ENCODE measurements around the gene EFCAB14. TPM values are rescaled to one million over a fixed set of nuclear protein-coding genes. Genes with fewer than 3 reads are reported as not detected.
A peak's percentile ranks its signal among the peaks of the same experiment; 100 is the strongest.
"Not testable (repeated sequence)": the region's sequence is repeated elsewhere in the genome, so short reads cannot be mapped to it uniquely, and the experiment has no call there.

EFCAB14 gene
- total and polyA plus RNA-seq, 11 donors = 10.7 to 91.9 (median 62.3) TPM

DNA sequence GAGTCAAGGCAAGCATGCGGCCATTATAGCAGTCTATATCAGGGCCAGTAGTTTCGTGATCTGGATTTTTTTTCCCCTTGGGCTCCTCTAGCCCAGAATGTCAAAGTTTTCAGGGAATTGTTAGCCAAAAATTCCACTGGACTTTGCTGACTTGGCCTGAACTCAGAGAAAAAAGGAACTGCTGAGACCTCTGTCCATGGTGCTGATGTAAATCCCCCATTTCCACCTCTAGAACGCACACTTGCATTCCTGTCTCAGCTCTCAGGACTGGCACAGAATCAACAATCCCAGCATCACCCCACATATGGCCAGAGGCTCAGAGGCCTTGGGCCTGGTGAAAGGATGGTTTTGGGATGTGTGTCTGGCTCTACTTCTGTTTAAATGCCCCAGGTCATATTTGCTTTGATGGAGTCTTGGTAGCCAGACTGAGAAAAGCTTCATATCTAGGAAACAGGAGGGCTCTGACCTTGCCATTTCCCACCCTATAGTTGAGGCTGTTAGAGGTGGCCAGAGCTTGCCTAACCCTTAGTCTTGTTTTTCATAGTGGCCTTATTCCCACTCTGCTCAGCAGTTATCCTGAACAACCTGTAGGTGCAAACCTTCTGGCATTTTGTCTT is 16.9 kb upstream of the EFCAB14 start:
- Histone ChIP-seq H3K4me1 (no peaks in the 10 kb centered on the region), H3K9me3 (peaks cover 0 to 14% (median 0%) of the 10 kb centered on the region in 12 donors), H3K27me3 (peaks cover 0 to 5% (median 0%) of the 10 kb centered on the region in 9 donors), H3K36me3 (no peaks in the 10 kb centered on the region), H3K27ac (no peak overlapping the region), H3K4me3 (no peak overlapping the region)
- peak in 2 of 4 donors; percentile 45 to 57 for ATAC-seq
- 2 to 3% (median 3%) methylated on average over 2 to 3 of the region's 3 CpGs for WGBS, 4 donors
- peak in 1 of 5 donors; percentile 24 for DNase-seq
- TF ChIP-seq, protein P1, sequence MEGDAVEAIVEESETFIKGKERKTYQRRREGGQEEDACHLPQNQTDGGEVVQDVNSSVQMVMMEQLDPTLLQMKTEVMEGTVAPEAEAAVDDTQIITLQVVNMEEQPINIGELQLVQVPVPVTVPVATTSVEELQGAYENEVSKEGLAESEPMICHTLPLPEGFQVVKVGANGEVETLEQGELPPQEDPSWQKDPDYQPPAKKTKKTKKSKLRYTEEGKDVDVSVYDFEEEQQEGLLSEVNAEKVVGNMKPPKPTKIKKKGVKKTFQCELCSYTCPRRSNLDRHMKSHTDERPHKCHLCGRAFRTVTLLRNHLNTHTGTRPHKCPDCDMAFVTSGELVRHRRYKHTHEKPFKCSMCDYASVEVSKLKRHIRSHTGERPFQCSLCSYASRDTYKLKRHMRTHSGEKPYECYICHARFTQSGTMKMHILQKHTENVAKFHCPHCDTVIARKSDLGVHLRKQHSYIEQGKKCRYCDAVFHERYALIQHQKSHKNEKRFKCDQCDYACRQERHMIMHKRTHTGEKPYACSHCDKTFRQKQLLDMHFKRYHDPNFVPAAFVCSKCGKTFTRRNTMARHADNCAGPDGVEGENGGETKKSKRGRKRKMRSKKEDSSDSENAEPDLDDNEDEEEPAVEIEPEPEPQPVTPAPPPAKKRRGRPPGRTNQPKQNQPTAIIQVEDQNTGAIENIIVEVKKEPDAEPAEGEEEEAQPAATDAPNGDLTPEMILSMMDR (IDR thresholded peaks at IDR 0.05) = peak in 3 of 12 donors; percentile 33 to 41 (median 35)
- no peak for TF ChIP-seq POLR2A (IDR thresholded peaks at IDR 0.05)
- intact Hi-C loops (cut with DNase I) = no loop called here

DNA sequence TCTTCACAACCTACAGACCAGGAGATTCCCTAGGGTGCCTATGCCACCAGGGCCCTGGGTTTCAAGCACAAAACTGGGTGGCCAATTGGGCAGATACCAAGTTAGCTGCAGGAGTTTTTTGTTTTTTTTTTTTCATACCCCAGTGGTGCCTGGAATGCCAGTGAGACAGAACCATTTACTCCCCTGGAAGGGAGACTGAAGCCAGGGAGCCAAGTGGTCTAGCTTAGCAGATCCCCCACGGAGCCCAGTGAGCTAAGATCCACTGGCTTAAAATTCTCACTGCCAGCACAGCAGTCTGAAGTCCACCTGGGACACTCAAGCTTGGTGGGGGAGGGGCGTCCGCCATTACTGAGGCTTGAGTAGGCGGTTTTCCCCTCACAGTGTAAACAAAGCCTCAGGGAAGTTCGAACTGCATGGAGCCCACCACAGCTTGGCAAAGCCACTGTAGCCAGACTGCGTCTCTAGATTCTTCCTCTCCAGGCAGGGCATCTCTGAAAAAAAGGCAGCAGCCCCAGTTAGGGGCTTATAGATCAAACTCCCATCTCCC is 9.5 kb upstream of the EFCAB14 start:
- not testable (repeated sequence) for H3K27ac ChIP-seq, H3K36me3 ChIP-seq, DNase-seq, H3K4me3 ChIP-seq, ATAC-seq
- intact Hi-C loops (cut with DNase I) = loop anchor here in 8 of 10 donors (5.0 to 10.0 kb wide), 5 partner anchors 106 to 324 kb away; no protein-coding TSS in a partner anchor
- Histone ChIP-seq H3K27me3 (peaks cover 0 to 23% (median 0%) of the 10 kb centered on the region in 9 donors), H3K9me3 (peaks cover 0 to 14% (median 0%) of the 10 kb centered on the region in 12 donors), H3K4me1 (peaks cover 0 to 15% (median 6%) of the 10 kb centered on the region in 12 donors)
- 40 to 52% (median 45%) methylated on average over 2 to 6 of the region's 6 CpGs for WGBS, 4 donors

DNA sequence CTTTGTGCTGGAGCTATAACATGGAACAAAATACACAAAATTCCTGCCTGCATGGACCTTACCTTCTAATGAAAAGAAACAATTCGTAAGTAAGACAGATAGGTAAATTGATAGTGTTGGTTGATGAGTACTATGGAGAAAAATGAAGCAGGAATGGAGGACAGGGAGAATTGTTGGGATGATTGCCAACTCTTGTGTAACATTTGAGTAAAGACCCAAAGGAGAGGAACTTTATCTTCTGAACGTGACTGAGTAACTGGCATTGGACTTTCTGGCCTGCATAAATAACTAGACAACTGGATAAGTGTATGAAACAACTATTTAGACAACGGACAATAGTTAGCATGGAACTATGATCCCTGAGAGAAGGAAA is 6.8 kb upstream of the EFCAB14 start:
- Histone ChIP-seq H3K9me3 (peaks cover 0 to under 1% (median 0%) of the 10 kb centered on the region in 12 donors), H3K4me3 (no peak overlapping the region), H3K36me3 (no peaks in the 10 kb centered on the region), H3K27ac (no peak overlapping the region), H3K27me3 (peaks cover 0 to 23% (median 0%) of the 10 kb centered on the region in 9 donors), H3K4me1 (peaks cover 0 to 18% (median 7%) of the 10 kb centered on the region in 12 donors)
- intact Hi-C loops (cut with DNase I) = loop anchor here (1.0 to 10.0 kb wide), 11 partner anchors 103 to 321 kb away; a partner anchor contains a TSS
- TF ChIP-seq, protein P1 (IDR thresholded peaks at IDR 0.05) = no peak
- WGBS, 4 donors = 67 to 72% (median 67%) methylated on average over 3 of the region's 3 CpGs
- DNase-seq (no peak), ATAC-seq (no peak)

DNA sequence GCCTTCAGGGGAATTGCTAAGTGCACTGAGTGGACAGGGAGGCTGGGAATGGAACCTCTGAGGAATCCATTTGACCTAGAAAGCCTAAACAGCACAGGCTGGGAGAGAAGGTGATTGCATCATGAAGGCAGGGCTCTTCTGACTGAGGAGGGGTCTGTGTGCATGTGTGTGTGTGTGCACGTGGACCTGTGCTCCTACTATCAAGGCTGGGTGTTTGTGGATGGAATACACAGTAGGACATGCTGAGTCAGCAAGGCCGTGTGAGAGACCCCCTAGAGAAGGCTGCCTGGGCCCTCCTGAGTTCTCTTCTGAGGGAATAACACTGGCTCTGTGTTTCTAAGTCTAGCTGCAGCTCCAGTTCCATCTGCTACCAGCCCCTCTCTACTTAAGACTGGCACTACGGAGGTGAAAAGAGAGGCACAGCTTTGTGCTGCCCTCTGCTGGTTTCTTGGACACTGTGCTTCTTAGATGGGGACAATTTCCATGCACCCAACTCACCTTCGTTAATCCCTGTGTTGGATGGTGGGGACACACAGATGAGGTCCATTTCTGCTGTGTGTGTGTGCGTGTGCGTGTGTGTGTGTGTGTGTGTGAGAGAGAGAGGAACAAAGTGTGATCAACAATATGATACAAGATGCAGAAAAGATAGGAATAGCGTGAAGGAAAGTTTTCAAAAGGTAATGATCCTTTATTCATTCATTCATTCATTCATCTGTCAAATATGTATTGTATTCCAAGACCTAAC is 6.2 kb upstream of the EFCAB14 start:
- Histone ChIP-seq H3K27me3 (peaks cover 0 to 23% (median 0%) of the 10 kb centered on the region in 9 donors), H3K36me3 (no peaks in the 10 kb centered on the region), H3K4me1 (peaks cover 0 to 18% (median 7%) of the 10 kb centered on the region in 12 donors), H3K4me3 (no peak overlapping the region), H3K9me3 (no peaks in the 10 kb centered on the region), H3K27ac (peak overlapping the region in 1 of 12 donors; percentile 57)
- intact Hi-C loops (cut with DNase I) = loop anchor here (1.0 to 10.0 kb wide), 14 partner anchors 58 to 323 kb away; partner anchors contain the start of gene ATPAF1 (in 1 of the 10)
- 12 to 20% (median 18%) methylated on average over 7 of the region's 7 CpGs for WGBS, 4 donors
- TF ChIP-seq, protein P1 (IDR thresholded peaks at IDR 0.05) = peak; percentile 70 to 86 (median 81)
- TF ChIP-seq POLR2A (IDR thresholded peaks at IDR 0.05) = no peak
- peak; percentile 75 to 93 (median 92) for ATAC-seq
- DNase-seq = peak in 4 of 5 donors; percentile 61 to 73 (median 69)
